Stimulated activated memory B cell treated with anti-CD40 and anti-IgM and Interleukin-4, amounts not matched to agents 10 μg/mL and 1 μg/mL and 100 μg/mL, for 72 hours (primary cell): ENCODE measurements around the gene ATRX.
A peak's percentile ranks its signal among the peaks of the same experiment; 100 is the strongest.
"Not testable (repeated sequence)": the region's sequence is repeated elsewhere in the genome, so short reads cannot be mapped to it uniquely, and the experiment has no call there.

Source experiments
- ATAC-seq: fragments of 150-1000 bp; cut with Tn5 transposase; 2 replicates; pipeline ENCODE4 v1.10.0; 2021
- H3K27ac Mint-ChIP-seq: one replicate; pipeline ENCODE4 v1.8.0; 2022; ENCODE audit warnings: mild to moderate bottlenecking, mixed read lengths
- H3K27me3 Mint-ChIP-seq: one replicate; pipeline ENCODE4 v1.8.0; 2022; ENCODE audit warnings: mixed read lengths
- H3K36me3 Mint-ChIP-seq: one replicate; pipeline ENCODE4 v1.8.0; 2022; ENCODE audit warnings: mixed read lengths
- H3K4me1 Mint-ChIP-seq: one replicate; pipeline ENCODE4 v1.8.0; 2022; ENCODE audit warnings: mixed read lengths
- H3K4me3 Mint-ChIP-seq: one replicate; pipeline ENCODE4 v1.8.0; 2022; ENCODE audit warnings: mild to moderate bottlenecking, moderate library complexity, mixed read lengths
- H3K9me3 Mint-ChIP-seq: one replicate; pipeline ENCODE4 v1.8.0; 2022; ENCODE audit warnings: mixed read lengths

Gene ATRX

DNA sequence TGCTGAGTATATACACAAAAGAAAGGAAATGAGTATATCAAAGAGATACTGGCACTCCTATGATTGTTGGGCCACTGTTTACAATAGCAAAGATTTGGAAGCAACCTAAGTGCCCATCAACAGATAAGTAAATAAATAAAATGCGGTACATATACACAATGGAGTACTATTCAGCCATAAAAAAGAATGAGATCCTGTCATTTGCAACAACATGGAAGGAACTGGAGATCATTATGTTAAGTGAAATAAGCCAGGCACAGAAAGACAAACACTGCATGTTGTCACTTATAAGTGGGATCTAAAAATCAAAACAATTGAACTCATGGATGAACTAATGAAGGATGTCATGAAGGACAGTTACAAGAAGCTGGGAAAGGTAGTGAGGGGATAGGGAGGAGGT lies 100.3 kb downstream of the ATRX start:
- not testable (repeated sequence) for H3K9me3 Mint-ChIP-seq, H3K4me3 Mint-ChIP-seq, ATAC-seq, H3K27ac Mint-ChIP-seq, H3K27me3 Mint-ChIP-seq
- H3K36me3 Mint-ChIP-seq = peaks cover 53% of the 10 kb centered on the region
- peaks cover 14% of the 10 kb centered on the region for H3K4me1 Mint-ChIP-seq

DNA sequence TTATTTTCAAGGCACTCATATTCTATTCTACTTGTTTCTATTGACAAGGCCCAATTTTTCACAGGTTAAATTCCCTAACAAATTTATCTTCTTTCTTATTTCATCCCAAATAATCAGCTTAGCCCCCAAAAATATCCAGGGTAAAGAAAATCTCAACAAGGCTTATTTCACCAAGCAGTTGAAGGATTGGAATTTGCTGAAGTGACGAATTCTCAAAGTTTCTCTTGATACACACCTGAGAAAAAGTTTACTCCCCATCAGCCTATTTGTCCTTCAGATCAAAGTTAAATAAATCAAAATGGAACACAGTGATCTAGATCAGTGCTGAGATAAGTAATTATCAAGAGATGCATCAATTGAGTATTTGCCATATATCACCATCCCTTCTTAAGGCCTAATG lies 106.9 kb downstream of the ATRX start:
- H3K4me1 Mint-ChIP-seq = peaks cover 14% of the 10 kb centered on the region
- H3K27me3 Mint-ChIP-seq = no peaks in the 10 kb centered on the region
- H3K36me3 Mint-ChIP-seq = peaks cover 34% of the 10 kb centered on the region
- no peak overlapping the region for H3K4me3 Mint-ChIP-seq
- no peak for ATAC-seq
- H3K27ac Mint-ChIP-seq = no peak overlapping the region
- no peaks in the 10 kb centered on the region for H3K9me3 Mint-ChIP-seq

DNA sequence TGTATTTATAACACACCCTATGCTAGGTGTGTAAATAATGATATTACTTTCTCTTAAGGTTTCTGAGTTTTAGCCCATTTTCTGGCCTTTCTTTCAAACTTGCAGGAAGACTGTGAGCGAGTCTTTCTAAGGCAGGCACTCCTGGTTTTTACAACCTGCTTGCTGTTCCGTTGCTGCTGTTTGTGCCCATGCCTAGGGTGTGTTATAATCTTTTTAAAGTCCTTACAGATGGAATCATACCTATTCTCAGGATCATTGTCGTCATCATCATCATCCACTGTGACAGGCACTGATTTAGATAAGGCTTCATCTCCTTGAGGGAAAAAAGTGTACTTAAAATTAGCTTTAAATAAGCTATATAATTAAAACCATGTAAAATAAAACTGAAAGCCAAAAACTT lies 110.0 kb downstream of the ATRX start:
- H3K4me3 Mint-ChIP-seq = no peak overlapping the region
- H3K9me3 Mint-ChIP-seq = no peaks in the 10 kb centered on the region
- H3K27me3 Mint-ChIP-seq = no peaks in the 10 kb centered on the region
- H3K36me3 Mint-ChIP-seq = peaks cover 5% of the 10 kb centered on the region
- H3K4me1 Mint-ChIP-seq = peaks cover 5% of the 10 kb centered on the region
- ATAC-seq = no peak
- H3K27ac Mint-ChIP-seq = no peak overlapping the region

DNA sequence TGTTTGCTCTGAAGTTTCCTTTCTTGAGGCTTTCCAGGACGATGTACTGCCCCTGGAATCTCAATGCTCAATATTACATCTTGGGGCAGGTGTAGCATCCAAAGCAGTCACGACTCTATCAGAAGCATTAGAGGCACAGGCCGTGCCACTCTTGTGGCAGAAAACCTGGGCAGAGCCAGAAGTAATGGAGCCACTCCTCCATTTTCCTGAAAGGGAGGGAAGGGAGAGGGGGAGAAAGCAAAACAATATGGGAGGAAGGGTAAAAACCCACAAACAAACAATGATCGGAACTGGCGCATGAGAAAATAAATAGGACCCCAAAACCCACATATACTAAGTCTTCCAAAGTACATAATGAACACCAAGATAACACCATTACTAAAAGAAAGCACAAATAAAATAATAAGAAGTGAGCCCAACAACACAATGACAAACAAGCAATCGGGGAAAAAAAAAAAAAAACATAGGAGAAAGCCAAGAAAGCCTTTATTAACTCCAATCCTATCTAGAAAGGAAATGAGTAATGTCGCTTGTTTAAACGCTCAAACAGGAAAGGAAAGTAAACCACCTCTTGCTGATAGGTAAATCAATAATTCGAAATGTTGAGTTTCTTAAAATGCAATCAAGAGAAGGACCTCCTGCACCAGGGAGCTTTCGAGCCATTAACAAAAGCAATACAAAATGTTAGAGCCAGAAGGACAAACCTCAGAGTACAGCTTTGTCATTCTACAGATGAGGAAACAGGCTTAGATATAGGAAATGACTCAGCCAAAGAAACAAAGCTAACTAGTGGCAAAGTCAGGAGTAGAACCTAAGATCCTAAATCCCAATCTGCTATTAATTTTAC lies 117.4 kb downstream of the ATRX start:
- no peak overlapping the region for H3K4me3 Mint-ChIP-seq
- H3K27ac Mint-ChIP-seq = no peak overlapping the region
- H3K9me3 Mint-ChIP-seq = no peaks in the 10 kb centered on the region
- no peaks in the 10 kb centered on the region for H3K27me3 Mint-ChIP-seq
- peaks cover 5% of the 10 kb centered on the region for H3K4me1 Mint-ChIP-seq
- ATAC-seq = no peak
- no peaks in the 10 kb centered on the region for H3K36me3 Mint-ChIP-seq

DNA sequence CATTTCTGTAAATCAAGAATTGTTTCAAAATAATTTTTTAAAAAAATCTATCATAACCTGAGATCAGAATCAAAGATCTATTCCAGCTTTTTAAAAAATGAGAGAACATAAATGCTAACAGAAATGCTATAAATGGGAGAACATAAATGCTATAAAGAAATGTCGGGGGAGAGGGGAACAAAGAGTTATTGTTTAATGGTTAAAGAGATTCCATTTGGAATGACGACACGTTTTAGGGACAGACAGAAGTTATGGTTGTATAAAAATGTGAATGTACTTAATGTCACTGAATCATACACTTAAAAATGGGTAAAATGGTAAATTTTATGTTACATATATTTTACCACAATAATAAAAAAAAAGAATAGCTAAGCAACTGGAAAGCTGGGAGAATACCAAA lies 127.1 kb downstream of the ATRX start:
- Mint-ChIP-seq H3K27ac (no peak overlapping the region), H3K27me3 (no peaks in the 10 kb centered on the region), H3K4me1 (no peaks in the 10 kb centered on the region)

DNA sequence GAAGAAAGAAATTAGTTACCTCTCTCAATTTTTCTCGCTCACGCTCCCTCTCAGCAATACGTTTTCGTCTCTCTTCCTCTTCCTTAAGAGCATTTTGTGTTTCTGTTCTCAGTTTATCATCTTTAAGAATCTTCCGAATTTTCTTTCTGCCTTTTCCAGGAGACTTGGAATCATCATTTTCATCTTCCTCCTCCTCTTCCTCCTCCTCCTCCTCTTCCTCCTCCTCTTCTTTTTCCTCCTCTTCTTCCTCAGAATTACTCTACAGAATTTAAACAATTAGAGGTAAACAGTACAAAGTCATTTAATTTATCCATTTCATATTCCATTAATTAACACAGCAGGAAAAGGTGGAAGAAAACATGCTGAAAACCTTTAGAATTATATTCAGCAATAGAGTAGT lies 133.9 kb downstream of the ATRX start:
- Mint-ChIP-seq H3K27me3 (no peaks in the 10 kb centered on the region), H3K27ac (no peak overlapping the region), H3K9me3 (no peaks in the 10 kb centered on the region), H3K36me3 (peaks cover 43% of the 10 kb centered on the region), H3K4me3 (no peak overlapping the region), H3K4me1 (no peaks in the 10 kb centered on the region)
- ATAC-seq = no peak

More for the DNA sequence above, 127.1 kb downstream of the ATRX start:
- H3K36me3 Mint-ChIP-seq = peaks cover 6% of the 10 kb centered on the region
- ATAC-seq = no peak
- H3K9me3 Mint-ChIP-seq = no peaks in the 10 kb centered on the region
- no peak overlapping the region for H3K4me3 Mint-ChIP-seq

DNA sequence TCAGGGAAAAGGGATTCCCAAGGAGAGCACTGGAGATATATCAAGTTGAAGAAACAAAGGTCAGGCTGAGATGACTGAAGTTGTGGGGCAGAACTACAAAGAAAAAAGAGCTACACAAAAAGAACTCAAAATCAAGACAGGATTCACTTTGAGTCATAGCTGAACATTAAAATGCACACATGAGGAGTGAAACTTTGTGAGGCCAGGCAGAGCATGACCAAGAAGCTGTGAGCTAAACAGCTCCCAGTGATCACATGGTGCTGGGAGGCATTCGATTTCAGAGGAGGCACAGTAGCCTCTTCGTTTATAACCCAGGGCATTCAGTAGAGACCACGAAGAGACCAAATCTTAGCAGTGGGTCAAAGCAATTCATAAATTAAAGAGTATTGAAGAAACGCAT lies 145.3 kb downstream of the ATRX start:
- ATAC-seq = peak; percentile 50
- H3K27ac Mint-ChIP-seq = peak overlapping the region; percentile 82

DNA sequence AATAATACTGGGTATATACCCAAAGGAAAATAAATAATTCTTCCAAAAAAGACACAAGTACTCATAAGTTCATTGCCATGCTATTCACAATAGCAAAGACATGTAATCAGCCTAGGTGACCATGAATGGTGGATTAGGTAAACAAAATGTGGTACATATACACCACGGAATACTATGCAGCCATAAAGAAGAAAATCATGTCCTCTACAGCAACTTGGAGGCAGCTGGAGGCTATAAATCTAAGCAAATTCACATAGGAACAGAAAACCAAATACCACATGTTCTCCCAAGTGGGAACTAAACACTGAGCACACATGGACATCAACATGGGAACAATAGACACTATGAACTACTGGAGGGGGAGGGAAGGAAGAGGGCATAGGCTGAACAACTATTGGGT lies 146.2 kb downstream of the ATRX start:
- Mint-ChIP-seq H3K27ac (no peak overlapping the region), H3K27me3 (no peaks in the 10 kb centered on the region), H3K9me3 (peaks cover 5% of the 10 kb centered on the region), H3K36me3 (peaks cover 58% of the 10 kb centered on the region), H3K4me3 (no peak overlapping the region), H3K4me1 (peaks cover 13% of the 10 kb centered on the region)
- ATAC-seq = no peak

More for the DNA sequence above, 145.3 kb downstream of the ATRX start:
- peaks cover 13% of the 10 kb centered on the region for H3K4me1 Mint-ChIP-seq
- H3K36me3 Mint-ChIP-seq = peaks cover 63% of the 10 kb centered on the region
- H3K9me3 Mint-ChIP-seq = peaks cover 5% of the 10 kb centered on the region
- H3K4me3 Mint-ChIP-seq = no peak overlapping the region
- H3K27me3 Mint-ChIP-seq = no peaks in the 10 kb centered on the region

DNA sequence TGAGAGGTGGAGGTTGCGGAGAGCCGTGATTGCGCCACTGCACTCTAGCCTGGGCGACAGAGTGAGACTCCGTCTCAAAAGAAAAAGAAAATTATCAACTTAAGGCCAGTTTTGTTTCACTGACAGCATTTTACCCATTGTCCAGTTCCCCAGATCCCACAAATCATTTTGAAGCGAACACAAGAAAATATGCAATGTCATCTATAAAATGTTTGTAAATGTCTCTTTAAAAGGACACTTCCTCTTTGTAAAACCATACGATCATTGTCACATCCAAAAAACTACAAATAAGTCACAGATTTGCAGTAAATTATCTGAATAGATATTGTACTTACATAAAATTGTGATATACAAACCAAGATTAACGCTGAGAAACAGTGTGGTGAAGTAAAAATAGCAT lies 147.6 kb downstream of the ATRX start:
- Mint-ChIP-seq H3K4me3 (no peak overlapping the region), H3K27ac (no peak overlapping the region), H3K36me3 (peaks cover 57% of the 10 kb centered on the region), H3K9me3 (peaks cover 2% of the 10 kb centered on the region), H3K4me1 (peaks cover 13% of the 10 kb centered on the region), H3K27me3 (no peaks in the 10 kb centered on the region)
- no peak for ATAC-seq

DNA sequence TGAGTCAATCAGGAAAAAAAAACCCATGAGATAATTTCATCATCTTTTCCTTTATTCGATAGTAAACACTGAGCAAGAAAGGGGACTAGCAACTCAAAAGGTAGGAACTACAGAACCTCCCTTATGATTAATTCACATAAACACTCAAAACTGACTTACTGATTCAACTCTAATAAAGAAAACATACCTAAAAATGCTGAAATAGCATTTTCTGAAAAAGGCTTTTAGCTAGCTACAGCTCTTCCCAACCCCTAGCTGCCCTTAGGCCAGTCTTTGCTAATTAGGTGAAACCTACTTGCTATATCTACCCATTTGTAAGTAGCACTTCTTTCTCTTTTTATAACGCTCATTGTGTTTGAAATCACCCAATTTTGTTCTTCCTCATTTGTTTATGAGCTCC lies 150.6 kb downstream of the ATRX start:
- Mint-ChIP-seq H3K27ac (no peak overlapping the region), H3K4me3 (no peak overlapping the region), H3K4me1 (peaks cover 6% of the 10 kb centered on the region), H3K27me3 (no peaks in the 10 kb centered on the region), H3K36me3 (peaks cover 49% of the 10 kb centered on the region), H3K9me3 (peaks cover 2% of the 10 kb centered on the region)
- ATAC-seq = no peak

DNA sequence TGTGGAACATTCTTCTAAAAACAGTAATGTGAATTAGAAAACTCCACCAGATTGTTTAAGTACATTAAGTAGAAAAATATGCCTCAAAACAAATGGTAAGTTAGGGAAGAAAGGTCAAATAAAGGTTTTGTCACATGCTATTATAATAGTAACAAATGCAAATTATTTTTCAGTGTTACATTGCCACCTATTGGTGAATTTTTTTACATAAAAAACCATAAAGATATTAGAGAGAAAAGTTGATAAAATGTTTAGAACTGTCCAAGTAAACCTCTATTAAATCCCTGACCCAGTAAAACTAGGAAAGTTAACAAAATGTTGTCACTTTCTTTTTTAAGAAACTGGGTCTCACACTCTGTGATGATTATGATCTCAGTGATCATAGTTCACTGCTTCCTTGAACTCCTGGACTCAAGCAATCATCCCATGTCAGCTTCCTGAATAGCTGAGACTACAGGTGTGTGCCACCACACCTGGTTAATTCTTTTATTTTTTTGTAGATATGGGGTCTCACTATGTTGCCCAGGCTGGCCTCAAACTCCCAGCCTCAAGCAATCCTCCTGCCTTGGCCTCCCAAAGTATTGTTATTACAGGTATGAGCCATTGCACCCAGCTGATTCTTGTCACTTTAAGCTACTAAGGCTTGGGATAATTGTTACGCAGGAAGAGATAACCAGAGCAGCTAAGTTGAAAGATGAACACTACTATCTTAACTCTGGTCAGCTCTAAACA lies 157.6 kb downstream of the ATRX start:
- Mint-ChIP-seq H3K27ac (no peak overlapping the region), H3K9me3 (no peaks in the 10 kb centered on the region), H3K27me3 (no peaks in the 10 kb centered on the region), H3K4me1 (peaks cover 5% of the 10 kb centered on the region), H3K4me3 (no peak overlapping the region), H3K36me3 (peaks cover 48% of the 10 kb centered on the region)
- no peak for ATAC-seq

DNA sequence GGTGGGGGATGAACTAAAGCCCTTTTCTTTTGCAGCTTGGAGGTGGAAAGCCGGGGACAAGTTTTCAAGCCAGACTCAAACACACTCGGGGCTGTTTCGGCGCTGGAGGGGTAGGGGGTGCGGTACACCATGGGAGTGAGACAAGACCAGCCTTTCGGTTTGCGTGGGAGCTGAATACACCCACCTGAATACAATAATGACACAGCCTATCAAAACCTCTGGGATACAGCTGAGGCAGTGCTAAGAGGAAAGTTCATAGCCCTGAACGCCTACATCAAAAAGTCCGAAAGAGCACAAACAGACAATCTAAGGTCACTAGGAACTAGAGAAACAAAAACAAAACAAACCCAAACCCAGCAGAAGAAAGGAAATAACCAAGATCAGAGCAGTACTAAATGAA lies 163.3 kb downstream of the ATRX start:
- no peaks in the 10 kb centered on the region for H3K9me3 Mint-ChIP-seq
- ATAC-seq = no peak
- peaks cover 45% of the 10 kb centered on the region for H3K36me3 Mint-ChIP-seq
- H3K27me3 Mint-ChIP-seq = no peaks in the 10 kb centered on the region
- H3K4me1 Mint-ChIP-seq = peaks cover 14% of the 10 kb centered on the region
- peak overlapping the region; percentile 11 for H3K27ac Mint-ChIP-seq
- H3K4me3 Mint-ChIP-seq = no peak overlapping the region

DNA sequence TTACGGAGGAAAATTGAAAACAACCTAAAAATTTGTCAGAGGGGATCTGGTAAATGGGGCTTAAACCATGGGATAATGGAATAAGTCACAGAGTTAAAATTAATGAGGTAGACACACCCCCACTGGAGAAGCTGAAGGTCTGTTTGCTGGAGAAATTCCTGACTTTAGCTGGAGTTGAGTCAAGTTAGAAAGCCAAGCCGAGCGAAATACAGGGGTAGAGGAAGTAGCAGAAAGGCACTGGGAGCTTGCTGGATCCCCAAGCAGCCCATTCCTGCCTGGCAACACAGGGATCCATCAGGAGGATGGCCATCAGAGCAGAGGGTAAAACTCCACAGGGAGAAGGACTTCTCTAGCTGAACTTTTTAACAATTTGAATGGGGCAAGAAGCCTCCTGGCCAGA lies 163.8 kb downstream of the ATRX start:
- peaks cover 45% of the 10 kb centered on the region for H3K36me3 Mint-ChIP-seq
- no peak overlapping the region for H3K27ac Mint-ChIP-seq
- H3K27me3 Mint-ChIP-seq = no peaks in the 10 kb centered on the region
- no peak for ATAC-seq
- no peak overlapping the region for H3K4me3 Mint-ChIP-seq
- H3K4me1 Mint-ChIP-seq = peaks cover 14% of the 10 kb centered on the region
- no peaks in the 10 kb centered on the region for H3K9me3 Mint-ChIP-seq

DNA sequence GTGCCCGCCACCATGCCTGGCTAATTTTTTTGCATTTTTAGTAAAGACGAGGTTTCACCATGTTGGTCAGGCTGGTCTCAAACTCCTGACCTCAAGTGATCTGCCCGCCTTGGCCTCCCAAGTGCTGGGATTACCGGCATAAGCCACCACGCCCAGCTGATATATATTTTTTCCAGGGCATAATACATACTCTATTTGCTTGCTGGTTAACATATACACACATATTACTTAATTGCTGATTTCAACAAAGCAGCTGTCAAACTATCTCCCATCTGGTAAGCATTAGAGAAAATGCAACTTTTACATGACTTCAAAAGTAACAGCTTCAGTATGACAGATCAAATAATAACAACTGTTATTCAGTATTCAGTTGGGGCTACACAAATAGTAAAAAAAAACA lies 164.6 kb downstream of the ATRX start:
- not testable (repeated sequence) for H3K9me3 Mint-ChIP-seq, H3K27me3 Mint-ChIP-seq, H3K27ac Mint-ChIP-seq, H3K4me3 Mint-ChIP-seq, ATAC-seq
- Mint-ChIP-seq H3K4me1 (peaks cover 14% of the 10 kb centered on the region), H3K36me3 (peaks cover 42% of the 10 kb centered on the region)

DNA sequence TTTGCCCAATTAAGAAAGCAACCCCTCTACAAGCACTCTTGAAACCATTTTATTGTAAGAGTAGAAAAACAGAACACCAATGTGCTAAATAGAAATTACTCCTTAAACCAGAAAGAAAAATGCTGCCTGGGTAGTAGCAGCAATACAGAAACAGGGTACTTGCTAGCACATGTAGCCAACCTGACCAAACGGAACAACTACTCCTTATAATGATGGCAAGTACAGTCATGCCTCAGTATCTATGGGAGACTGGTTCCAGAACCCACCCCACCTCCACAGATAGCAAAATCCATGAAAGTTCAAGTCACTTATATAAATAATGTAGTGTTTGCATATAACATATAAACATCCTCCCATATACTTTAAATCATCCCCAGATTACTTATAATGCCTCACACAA lies 168.8 kb downstream of the ATRX start:
- H3K4me3 Mint-ChIP-seq = no peak overlapping the region
- no peak overlapping the region for H3K27ac Mint-ChIP-seq
- H3K9me3 Mint-ChIP-seq = no peaks in the 10 kb centered on the region
- H3K27me3 Mint-ChIP-seq = no peaks in the 10 kb centered on the region
- no peak for ATAC-seq
- H3K4me1 Mint-ChIP-seq = no peaks in the 10 kb centered on the region
- peaks cover 10% of the 10 kb centered on the region for H3K36me3 Mint-ChIP-seq
